ENCODE measurements around the gene ABCG2. TPM values are rescaled to one million over a fixed set of nuclear protein-coding genes. Genes with fewer than 3 reads are reported as not detected.

The ABCG2 gene
- polyA plus RNA-seq, 2 of the 4 experiments (the other 2 are of a cell fraction), result 27.9 to 55.3 TPM

DNA sequence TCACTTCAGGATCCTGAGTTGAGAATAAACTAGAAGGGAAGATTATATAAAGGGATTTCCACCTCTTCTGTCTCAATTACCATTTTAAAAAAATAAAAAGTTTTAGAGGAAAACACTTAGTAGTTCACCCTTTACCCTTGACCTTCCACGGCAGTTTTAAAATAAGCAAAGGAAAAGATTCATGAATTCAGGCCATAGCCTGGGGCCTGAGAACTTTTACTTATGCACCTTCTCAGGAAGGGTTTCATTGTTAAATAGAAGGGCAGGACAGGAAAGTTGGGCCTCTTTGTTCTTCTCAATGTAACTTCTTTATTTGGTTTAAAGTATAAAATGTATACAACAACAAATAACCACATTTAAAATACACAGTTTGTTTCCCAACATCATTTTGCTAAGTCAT is 96.1 kb downstream of the ABCG2 start:
- ATAC-seq, result no peak
- Histone ChIP-seq H3K4me3 (no peak overlapping the region), H3K27ac (no peak overlapping the region), H3K4me1 (0 out of 3 replicates have a peak, but pooled peaks cover 3% of the 10 kb centered on the region), H3K9me3 (no peaks in the 10 kb centered on the region), H3K4me2 (no peak overlapping the region)
- ChIA-PET POLR2A (no interaction called here), CTCF (no interaction called here)
- TF ChIP-seq RCOR1 (IDR thresholded peaks at IDR 0.05; ENCODE audit: low read depth, low read length) (no peak), ZNF302 (CRISPR knock-in tag; IDR thresholded peaks at IDR 0.05) (no peak), NR3C1 (IDR thresholded peaks at IDR 0.05) (no peak), PHF8 (IDR thresholded peaks at IDR 0.05; ENCODE audit: borderline replicate concordance, low read depth) (no peak), EP300 (IDR thresholded peaks at IDR 0.05) (no peak)
- no peak for FAIRE-seq
- WGBS (ENCODE audit: missing lambda C conversion rate), result 57% methylated on average over 1 of the region's 1 CpG
- no peak for DNase-seq (ENCODE audit: low read depth in 1 of 2, low spot score in 1 of 2)

DNA sequence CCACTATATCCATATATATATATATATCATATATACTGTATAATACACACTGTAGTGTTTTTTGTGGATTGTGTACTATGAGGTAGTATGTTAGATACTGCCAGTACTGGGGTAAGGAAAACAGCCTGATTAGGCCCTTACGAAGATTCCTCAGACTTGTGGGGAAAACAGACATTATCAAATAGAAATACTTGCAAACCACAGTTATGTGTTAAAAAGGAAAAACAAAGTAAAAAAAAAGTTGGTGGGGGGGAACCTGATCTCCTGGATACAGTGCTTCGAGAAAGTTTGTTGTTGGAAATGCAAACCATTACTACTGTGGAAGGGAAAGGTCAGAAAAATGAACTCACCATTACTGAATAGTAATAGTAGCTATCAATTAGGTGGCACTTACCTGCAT is 98.0 kb downstream of the ABCG2 start:
- FAIRE-seq, result no peak
- ChIA-PET POLR2A (no interaction called here), CTCF (no interaction called here)
- no peak for ATAC-seq
- Histone ChIP-seq H3K9me3 (no peaks in the 10 kb centered on the region), H3K4me3 (no peak overlapping the region), H3K4me2 (no peak overlapping the region), H3K27ac (no peak overlapping the region), H3K4me1 (0 out of 3 replicates have a peak, but pooled peaks cover 3% of the 10 kb centered on the region)
- WGBS (ENCODE audit: missing lambda C conversion rate), result 83% methylated on average over 2 of the region's 2 CpGs
- TF ChIP-seq, protein P1, sequence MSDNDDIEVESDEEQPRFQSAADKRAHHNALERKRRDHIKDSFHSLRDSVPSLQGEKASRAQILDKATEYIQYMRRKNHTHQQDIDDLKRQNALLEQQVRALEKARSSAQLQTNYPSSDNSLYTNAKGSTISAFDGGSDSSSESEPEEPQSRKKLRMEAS (IDR thresholded peaks at IDR 0.05), result no peak
- TF ChIP-seq TP53 (CRISPR knock-in tag; IDR thresholded peaks at IDR 0.05) (no peak), RARB (CRISPR knock-in tag; IDR thresholded peaks at IDR 0.05) (no peak), RCOR1 (IDR thresholded peaks at IDR 0.05; ENCODE audit: low read depth, low read length) (no peak), CBX2 (IDR thresholded peaks at IDR 0.05; ENCODE audit: borderline replicate concordance, low read depth) (no peak), RNF2 (IDR thresholded peaks at IDR 0.05; ENCODE audit: borderline replicate concordance, low read depth) (no peak)
- TF ChIP-seq, protein P2, sequence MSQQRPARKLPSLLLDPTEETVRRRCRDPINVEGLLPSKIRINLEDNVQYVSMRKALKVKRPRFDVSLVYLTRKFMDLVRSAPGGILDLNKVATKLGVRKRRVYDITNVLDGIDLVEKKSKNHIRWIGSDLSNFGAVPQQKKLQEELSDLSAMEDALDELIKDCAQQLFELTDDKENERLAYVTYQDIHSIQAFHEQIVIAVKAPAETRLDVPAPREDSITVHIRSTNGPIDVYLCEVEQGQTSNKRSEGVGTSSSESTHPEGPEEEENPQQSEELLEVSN (IDR thresholded peaks at IDR 0.05; ENCODE audit: borderline replicate concordance, low read depth), result no peak
- TF ChIP-seq, protein P3, sequence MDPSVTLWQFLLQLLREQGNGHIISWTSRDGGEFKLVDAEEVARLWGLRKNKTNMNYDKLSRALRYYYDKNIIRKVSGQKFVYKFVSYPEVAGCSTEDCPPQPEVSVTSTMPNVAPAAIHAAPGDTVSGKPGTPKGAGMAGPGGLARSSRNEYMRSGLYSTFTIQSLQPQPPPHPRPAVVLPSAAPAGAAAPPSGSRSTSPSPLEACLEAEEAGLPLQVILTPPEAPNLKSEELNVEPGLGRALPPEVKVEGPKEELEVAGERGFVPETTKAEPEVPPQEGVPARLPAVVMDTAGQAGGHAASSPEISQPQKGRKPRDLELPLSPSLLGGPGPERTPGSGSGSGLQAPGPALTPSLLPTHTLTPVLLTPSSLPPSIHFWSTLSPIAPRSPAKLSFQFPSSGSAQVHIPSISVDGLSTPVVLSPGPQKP (IDR thresholded peaks at IDR 0.05; ENCODE audit: low read depth, low read length), result no peak
- TF ChIP-seq, protein P4, sequence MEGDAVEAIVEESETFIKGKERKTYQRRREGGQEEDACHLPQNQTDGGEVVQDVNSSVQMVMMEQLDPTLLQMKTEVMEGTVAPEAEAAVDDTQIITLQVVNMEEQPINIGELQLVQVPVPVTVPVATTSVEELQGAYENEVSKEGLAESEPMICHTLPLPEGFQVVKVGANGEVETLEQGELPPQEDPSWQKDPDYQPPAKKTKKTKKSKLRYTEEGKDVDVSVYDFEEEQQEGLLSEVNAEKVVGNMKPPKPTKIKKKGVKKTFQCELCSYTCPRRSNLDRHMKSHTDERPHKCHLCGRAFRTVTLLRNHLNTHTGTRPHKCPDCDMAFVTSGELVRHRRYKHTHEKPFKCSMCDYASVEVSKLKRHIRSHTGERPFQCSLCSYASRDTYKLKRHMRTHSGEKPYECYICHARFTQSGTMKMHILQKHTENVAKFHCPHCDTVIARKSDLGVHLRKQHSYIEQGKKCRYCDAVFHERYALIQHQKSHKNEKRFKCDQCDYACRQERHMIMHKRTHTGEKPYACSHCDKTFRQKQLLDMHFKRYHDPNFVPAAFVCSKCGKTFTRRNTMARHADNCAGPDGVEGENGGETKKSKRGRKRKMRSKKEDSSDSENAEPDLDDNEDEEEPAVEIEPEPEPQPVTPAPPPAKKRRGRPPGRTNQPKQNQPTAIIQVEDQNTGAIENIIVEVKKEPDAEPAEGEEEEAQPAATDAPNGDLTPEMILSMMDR (IDR thresholded peaks at IDR 0.05), result no peak
- TF ChIP-seq, protein P5, sequence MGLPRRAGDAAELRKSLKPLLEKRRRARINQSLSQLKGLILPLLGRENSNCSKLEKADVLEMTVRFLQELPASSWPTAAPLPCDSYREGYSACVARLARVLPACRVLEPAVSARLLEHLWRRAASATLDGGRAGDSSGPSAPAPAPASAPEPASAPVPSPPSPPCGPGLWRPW (IDR thresholded peaks at IDR 0.05), result no peak
- DNase-seq (ENCODE audit: low read depth in 1 of 2, low spot score in 1 of 2), result no peak

DNA sequence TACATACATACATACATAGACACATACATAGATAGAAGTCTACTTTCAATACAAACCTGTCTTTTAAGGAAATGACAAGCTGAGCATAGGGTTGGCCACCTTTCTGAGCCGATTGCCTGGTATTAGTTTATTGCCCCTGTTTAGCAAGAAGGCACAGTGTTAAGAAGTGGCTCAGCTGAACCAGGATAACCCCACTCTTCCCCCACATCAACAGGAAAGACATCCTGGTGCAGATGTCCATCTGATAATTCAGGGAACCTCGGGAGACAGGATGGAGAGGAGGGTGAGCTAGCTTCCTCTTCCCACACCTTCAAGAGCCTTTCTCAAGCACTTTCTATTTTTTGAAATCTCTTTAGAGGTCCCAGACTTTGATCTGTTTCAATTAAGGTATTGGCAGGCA is 98.7 kb downstream of the ABCG2 start:
- ATAC-seq, result no peak
- DNase-seq (ENCODE audit: low read depth in 1 of 2, low spot score in 1 of 2), result no peak
- 78% methylated on average over 2 of the region's 2 CpGs for WGBS (ENCODE audit: missing lambda C conversion rate)
- Histone ChIP-seq H3K4me2 (no peak overlapping the region), H3K4me3 (no peak overlapping the region), H3K27ac (no peak overlapping the region), H3K9me3 (no peaks in the 10 kb centered on the region), H3K4me1 (0 out of 3 replicates have a peak, but pooled peaks cover 7% of the 10 kb centered on the region)
- TF ChIP-seq CHD4 (IDR thresholded peaks at IDR 0.05; ENCODE audit: borderline replicate concordance) (no peak), BHLHE40 (IDR thresholded peaks at IDR 0.05; ENCODE audit: low read depth, low read length) (no peak)
- TF ChIP-seq, protein P5 (IDR thresholded peaks at IDR 0.05), result no peak
- FAIRE-seq, result no peak
- CTCF ChIA-PET, result interaction anchor here (0.8 kb wide), 1 partner anchor 135 kb away, joined by 3 read pairs; no protein-coding TSS in a partner anchor
- POLR2A ChIA-PET, result no interaction called here

Measured in A549 (cell line).